ENCODE measurements around the gene ARHGEF28.

The ARHGEF28 gene

GRCh38 chr5:73668486-73669111, 42.6 kb downstream of the ARHGEF28 start:
- in situ Hi-C loops (cut with MboI; ENCODE audit: low sequenced_read_pairs, unreplicated experiment), result no loop called here
- DNase-seq (ENCODE audit: low spot score), result no peak
- no peak for TF ChIP-seq CTCF (IDR thresholded peaks at IDR 0.05; ENCODE audit: borderline replicate concordance, control extremely low read depth, extremely low read depth, insufficient read depth, missing control alignments)

DNA sequence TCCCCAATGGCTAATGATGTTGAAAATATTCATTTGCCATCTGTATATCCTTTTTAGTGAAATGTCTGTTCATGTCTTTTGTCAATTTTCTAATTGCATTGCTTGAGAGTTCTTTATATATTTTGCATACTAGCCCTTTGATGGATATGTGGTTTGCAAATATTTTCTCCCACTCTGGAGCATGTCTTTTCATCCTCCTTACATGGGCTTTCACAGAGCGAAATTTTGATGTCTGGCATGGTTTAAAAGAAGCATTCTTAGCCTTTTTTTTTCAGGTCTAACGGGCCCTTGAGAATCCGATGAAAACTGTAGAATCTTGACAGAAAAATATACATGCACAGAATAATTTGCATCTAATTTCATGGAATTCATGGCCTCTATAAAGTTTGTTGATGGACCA, 44.7 kb downstream of the ARHGEF28 start:
- no peak for TF ChIP-seq CTCF (IDR thresholded peaks at IDR 0.05; ENCODE audit: borderline replicate concordance, control extremely low read depth, extremely low read depth, insufficient read depth, missing control alignments)
- in situ Hi-C loops (cut with MboI; ENCODE audit: low sequenced_read_pairs, unreplicated experiment), result no loop called here
- DNase-seq (ENCODE audit: low spot score), result no peak

DNA sequence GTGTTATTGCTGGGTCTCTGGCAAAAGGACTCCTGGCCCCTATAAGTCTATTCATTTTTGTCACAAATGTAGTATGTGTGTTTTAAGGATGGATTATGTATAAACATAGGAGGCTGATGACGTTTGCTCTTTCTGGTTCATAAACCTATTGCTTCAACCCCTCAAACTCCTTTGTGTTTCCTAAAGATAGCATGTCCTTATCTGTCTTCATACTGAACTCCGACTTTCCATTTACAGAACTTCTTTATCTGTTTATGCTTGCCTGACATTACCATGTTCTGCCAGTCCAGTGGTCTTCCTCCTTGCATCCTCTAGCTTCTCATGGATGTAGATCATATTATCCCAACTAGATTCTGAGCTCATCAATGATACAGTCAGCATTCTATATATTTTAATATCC, 46.1 kb downstream of the ARHGEF28 start:
- TF ChIP-seq CTCF (IDR thresholded peaks at IDR 0.05; ENCODE audit: borderline replicate concordance, control extremely low read depth, extremely low read depth, insufficient read depth, missing control alignments), result no peak
- in situ Hi-C loops (cut with MboI; ENCODE audit: low sequenced_read_pairs, unreplicated experiment), result no loop called here
- DNase-seq (ENCODE audit: low spot score), result no peak

DNA sequence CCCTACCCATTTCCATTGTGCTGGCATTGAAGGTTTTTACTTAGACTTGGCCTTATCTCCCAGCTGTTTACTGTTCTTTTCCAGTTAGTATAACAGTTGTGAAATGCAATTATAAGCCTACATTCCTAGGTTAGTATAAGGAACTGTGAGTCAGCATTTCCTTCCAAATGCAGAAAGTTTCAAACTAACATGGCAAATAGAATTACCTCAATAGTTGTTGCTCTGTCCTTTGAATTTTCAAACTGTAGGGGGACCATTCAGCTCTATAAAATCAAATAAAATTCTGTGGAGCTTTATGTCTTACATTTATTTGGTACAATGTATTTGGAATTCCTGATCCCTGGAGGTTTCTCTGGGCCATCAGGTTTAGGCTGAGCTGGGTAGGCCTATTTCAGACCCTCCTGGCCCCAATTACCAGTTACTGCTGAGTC, 47.2 kb downstream of the ARHGEF28 start:
- in situ Hi-C loops (cut with MboI; ENCODE audit: low sequenced_read_pairs, unreplicated experiment), result no loop called here
- no peak for DNase-seq (ENCODE audit: low spot score)

DNA sequence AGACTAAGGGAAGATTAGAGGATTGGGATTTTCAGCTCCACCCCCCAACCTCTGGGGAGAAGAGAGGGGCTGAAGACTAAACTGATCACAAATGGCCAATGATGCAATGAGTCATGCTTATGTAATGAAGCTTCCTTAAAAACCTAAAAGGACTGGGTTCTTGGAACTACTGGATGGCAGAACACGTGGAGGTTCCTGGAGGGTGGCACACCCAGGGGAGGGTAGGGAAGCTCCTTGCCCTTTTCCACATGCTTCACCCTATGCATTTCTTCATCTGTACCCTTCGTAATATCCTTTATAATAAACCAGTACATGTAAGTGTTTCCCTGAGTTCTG, 48.6 kb downstream of the ARHGEF28 start:
- in situ Hi-C loops (cut with MboI; ENCODE audit: low sequenced_read_pairs, unreplicated experiment), result no loop called here

More for the DNA sequence above, 47.2 kb downstream of the ARHGEF28 start:
- TF ChIP-seq CTCF (IDR thresholded peaks at IDR 0.05; ENCODE audit: borderline replicate concordance, control extremely low read depth, extremely low read depth, insufficient read depth, missing control alignments), result no peak

DNA sequence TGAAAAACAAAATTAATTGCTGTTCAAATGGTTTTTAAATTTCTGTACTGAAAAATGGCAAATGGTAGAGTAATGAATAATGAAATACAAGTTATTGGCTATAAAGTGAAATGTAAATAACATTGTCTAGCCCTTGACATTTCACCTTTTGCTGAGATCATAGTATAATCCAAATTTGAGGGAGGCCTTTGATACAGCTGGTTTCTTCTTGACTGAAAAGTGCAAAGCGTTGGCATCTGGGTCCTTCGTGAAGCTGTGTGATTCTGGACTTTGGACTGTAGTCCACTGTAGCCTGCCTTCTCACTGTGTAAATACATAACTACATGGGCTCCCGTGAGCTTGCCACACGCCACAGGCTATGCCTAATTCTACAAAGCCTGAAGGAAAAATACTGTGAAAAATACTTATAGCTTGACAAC, 52.3 kb downstream of the ARHGEF28 start:
- no peak for TF ChIP-seq CTCF (IDR thresholded peaks at IDR 0.05; ENCODE audit: borderline replicate concordance, control extremely low read depth, extremely low read depth, insufficient read depth, missing control alignments)
- in situ Hi-C loops (cut with MboI; ENCODE audit: low sequenced_read_pairs, unreplicated experiment), result no loop called here
- DNase-seq (ENCODE audit: low spot score), result no peak

More for the DNA sequence above, 48.6 kb downstream of the ARHGEF28 start:
- TF ChIP-seq CTCF (IDR thresholded peaks at IDR 0.05; ENCODE audit: borderline replicate concordance, control extremely low read depth, extremely low read depth, insufficient read depth, missing control alignments), result no peak
- no peak for DNase-seq (ENCODE audit: low spot score)
